Hepatocyte (in vitro differentiated cells): ENCODE data around the gene APLP1.

Source experiments
- CTCF ChIP-seq: fragments of 200-600 bp; sonication (generic); IDR thresholded peaks from 2 replicates; pipeline ENCODE4 v1.5.1; 2016; ENCODE audit warnings: antibody characterized with exemption, mild to moderate bottlenecking; ENCODE audit not compliant: poor library complexity
- EZH2 ChIP-seq: fragments of 200-600 bp; sonication (generic); IDR thresholded peaks from 2 replicates; pipeline ENCODE4 v1.6.1; 2016; ENCODE audit warnings: antibody characterized with exemption, mild to moderate bottlenecking, borderline replicate concordance
- EZH2phosphoT487 ChIP-seq: fragments of 200-600 bp; sonication (generic); IDR thresholded peaks from one replicate; pipeline ENCODE4 v1.6.1; 2018; ENCODE audit warnings: antibody characterized with exemption, mild to moderate bottlenecking, low read depth, moderate library complexity; ENCODE audit not compliant: unreplicated experiment, severe bottlenecking

DNA sequence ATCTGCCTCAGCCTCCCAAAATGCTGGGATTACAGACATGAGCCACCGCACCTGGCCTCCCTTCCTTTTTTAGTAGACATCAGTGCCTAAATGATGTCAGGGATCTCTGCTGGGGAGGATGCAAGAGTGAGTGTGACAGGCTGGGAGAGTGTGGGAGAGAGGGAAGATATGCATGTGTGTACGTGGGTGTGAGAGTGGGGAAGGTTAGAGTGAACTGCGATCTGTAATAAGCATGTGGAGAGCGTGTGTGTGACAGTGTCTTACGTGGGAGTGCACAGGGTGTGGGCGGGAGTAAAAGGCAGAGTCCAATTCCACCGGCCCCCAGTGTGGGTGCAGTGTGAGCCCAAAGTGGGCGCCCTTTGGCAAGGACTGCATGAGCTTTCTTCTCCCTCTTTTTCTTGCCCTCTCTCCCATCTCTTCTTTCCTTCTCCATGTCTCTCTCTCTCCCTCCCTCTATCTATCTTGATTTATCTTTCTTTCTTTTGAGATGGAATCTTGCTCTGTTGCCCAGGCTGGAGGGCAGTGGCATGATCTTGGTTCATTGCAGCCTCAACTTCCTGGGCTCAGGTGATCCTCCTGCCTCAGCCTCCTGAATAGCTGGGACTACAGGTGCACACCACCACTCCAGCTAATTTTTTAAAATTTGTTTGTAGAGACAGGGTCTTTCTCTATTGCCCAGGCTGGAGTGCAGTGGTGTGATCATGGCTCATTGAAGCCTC lies 15.2 kb upstream of the APLP1 start:
- no peak for TF ChIP-seq CTCF
- no peak for TF ChIP-seq EZH2
- no peak for TF ChIP-seq EZH2phosphoT487
